Measurements from ENCODE around the gene TBC1D16.

Gene TBC1D16

DNA sequence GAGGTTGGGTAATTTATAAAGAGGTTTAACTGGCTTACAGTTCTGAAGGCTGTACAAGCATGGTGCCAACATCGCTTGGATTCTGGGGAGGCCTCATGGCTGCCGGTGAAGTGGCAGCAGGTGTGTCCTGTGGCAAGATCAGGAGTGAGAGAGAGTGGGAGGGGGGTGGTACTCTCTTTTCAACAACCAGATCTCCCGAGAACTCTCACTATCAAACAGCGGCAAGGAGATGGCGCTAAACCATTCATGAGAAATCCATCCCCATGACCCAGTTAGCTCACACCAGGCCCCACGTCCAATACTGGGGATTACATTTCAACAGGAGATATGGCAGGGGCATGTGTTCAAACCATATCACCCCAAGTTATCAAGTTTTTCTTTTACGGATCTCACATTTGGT is 152.5 kb downstream of the TBC1D16 start:
- FAIRE-seq (no peak), DNase-seq (ENCODE audit: insufficient read length, low spot score) (no peak)
- TF ChIP-seq POLR2A (IDR thresholded peaks at IDR 0.05; ENCODE audit: low read depth, low read length): no peak
